Left lung (tissue), 10 donors: ENCODE results near the gene TMEM255B. TPM values are rescaled to one million over a fixed set of nuclear protein-coding genes. Genes with fewer than 3 reads are reported as not detected.

Source experiments
- ATAC-seq: fragments of 200-7000 bp; cut with Tn5 transposase; one replicate; pipeline ENCODE4 v1.9.1; 2020; ENCODE audit warnings: moderate library complexity
- DNase-seq, 4 donors: peaks; one replicate each; pipeline ENCODE4 v3.0.0-alpha.2; 2013 to 2020
- H3K27ac ChIP-seq, 2 donors: fragments of 200-600 bp; sonication (generic) in 1 of 2; one replicate each; pipeline versions ENCODE4 v1.5.0 to v1.8.0; 2020 to 2021
- H3K27me3 ChIP-seq, 2 donors: fragments of 200-600 bp; sonication (generic) in 1 of 2; one replicate each; pipeline versions ENCODE4 v1.5.0 to v1.8.0; 2020 to 2021
- H3K36me3 ChIP-seq, 2 donors: fragments of 200-600 bp; sonication (generic) in 1 of 2; one replicate each; pipeline versions ENCODE4 v1.5.0 to v1.8.0; 2020 to 2021
- H3K4me1 ChIP-seq, 2 donors: fragments of 200-600 bp; one replicate each; pipeline ENCODE4 v1.8.0; 2021
- H3K4me3 ChIP-seq, 2 donors: fragments of 200-600 bp; sonication (generic) in 1 of 2; one replicate each; pipeline versions ENCODE4 v1.5.0 to v1.8.0; 2020 to 2021; ENCODE audit warnings: mild to moderate bottlenecking in 1 of 2
- H3K9me3 ChIP-seq, 2 donors: fragments of 200-600 bp; sonication (generic) in 1 of 2; one replicate each; pipeline versions ENCODE4 v1.5.0 to v1.8.0; 2020 to 2021
- intact Hi-C, 2 donors: fragments of 100-400 bp; cut with DNase I; formaldehyde crosslinking; loops; one replicate each; pipeline versions ENCODE4 v1.11.2 to v1.14.2; 2022
- polyA plus RNA-seq, 6 donors: library from polyadenylated mRNA; unstranded; fragments of 120-200 nt; gene quantifications; one replicate each; pipeline ENCODE4 v1.2.1, GENCODE V29; 2013; ENCODE audit not compliant: insufficient read length in 6 of 6
- total RNA-seq, 2 donors: library from RNA; stranded (reverse); fragmentation: NEBNext Ultra II Directional; extraction: Animal tissue kit (Norgen Biotek cat#: 25700); gene quantifications; one replicate each; pipeline ENCODE4 v1.2.1, GENCODE V29; 2021
- TF ChIP-seq, protein P1 (sequence below), 2 donors: fragments of 200-600 bp; sonication (generic) in 1 of 2; IDR thresholded peaks; one replicate each; pipeline versions ENCODE4 v1.5.0 to v1.8.0; 2021; ENCODE audit warnings: antibody characterized with exemption in 2 of 2
- donor health status: DM: no; HTN: yes; CAD: no.
- donor health status: DM: no; HTN: no; CAD: no.

Gene TMEM255B
- total and polyA plus RNA-seq, 8 donors = 10.4 to 30.7 (median 15.7) TPM

DNA sequence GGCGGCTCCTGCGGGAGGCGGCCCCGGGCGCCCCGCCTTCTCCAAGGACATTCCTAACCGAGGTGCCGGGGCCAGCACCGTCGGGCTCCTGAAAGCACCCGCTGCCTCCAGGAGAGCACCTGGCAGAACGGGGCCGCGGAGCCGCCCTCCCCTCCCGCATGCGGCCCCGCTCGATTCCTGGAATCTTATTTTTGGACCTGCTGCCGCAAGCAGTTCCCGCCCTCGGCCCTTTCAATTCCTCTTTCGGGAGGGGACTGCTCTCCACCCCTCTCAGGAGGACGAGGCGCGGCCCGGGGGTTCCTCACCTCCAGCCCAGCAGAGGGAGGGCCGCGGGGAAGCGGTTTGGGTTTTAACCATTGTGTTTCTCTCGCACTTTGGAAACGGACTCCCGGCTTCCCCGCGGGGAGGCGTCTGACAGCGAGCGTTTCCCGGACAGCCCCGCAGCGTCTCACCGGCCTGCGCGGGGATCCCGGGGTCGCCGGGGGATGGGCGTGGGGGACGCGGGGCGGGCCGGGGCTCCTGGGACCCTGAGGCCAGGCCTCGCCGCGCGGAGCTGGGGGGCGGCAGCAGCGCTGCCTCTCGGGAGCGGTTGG is 104.0 kb downstream of the TMEM255B start:
- Histone ChIP-seq H3K36me3 (no peaks in the 10 kb centered on the region), H3K27ac (peak overlapping the region; percentile 74 to 80), H3K9me3 (no peaks in the 10 kb centered on the region), H3K4me3 (peak overlapping the region; percentile 71 to 81), H3K27me3 (peaks cover 0 to 54% of the 10 kb centered on the region in 2 donors), H3K4me1 (peaks cover 6 to 39% of the 10 kb centered on the region in 2 donors)
- TF ChIP-seq, protein P1, sequence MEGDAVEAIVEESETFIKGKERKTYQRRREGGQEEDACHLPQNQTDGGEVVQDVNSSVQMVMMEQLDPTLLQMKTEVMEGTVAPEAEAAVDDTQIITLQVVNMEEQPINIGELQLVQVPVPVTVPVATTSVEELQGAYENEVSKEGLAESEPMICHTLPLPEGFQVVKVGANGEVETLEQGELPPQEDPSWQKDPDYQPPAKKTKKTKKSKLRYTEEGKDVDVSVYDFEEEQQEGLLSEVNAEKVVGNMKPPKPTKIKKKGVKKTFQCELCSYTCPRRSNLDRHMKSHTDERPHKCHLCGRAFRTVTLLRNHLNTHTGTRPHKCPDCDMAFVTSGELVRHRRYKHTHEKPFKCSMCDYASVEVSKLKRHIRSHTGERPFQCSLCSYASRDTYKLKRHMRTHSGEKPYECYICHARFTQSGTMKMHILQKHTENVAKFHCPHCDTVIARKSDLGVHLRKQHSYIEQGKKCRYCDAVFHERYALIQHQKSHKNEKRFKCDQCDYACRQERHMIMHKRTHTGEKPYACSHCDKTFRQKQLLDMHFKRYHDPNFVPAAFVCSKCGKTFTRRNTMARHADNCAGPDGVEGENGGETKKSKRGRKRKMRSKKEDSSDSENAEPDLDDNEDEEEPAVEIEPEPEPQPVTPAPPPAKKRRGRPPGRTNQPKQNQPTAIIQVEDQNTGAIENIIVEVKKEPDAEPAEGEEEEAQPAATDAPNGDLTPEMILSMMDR (IDR thresholded peaks at IDR 0.05) = no peak
- ATAC-seq = peak; percentile 72
- intact Hi-C loops = no loop called here
- DNase-seq = peak in 2 of 4 donors; percentile 78 to 86

GRCh38 chr13:113863524-113864272 is 104.7 kb downstream of the TMEM255B start, which contains the start of gene GAS6:
GAS6 (minus strand) TSS chr13:113864076; CDS start chr13:113863920, 156 bp downstream.
- ATAC-seq (peak; percentile 49), DNase-seq (peak in 2 of 4 donors; percentile 32 to 88)
- H3K4me3 ChIP-seq = peak within 1 kb of the TSS; percentile 71 to 81
- no peaks in the 10 kb centered on the region for H3K36me3 ChIP-seq
- intact Hi-C loops = no loop called here
- TF ChIP-seq, protein P1 (IDR thresholded peaks at IDR 0.05) = no peak
- H3K27ac ChIP-seq = peak within 1 kb of the TSS; percentile 74 to 80
- peaks cover 6 to 39% of the 10 kb centered on the region in 2 donors for H3K4me1 ChIP-seq
- H3K9me3 ChIP-seq = no peaks in the 10 kb centered on the region
- H3K27me3 ChIP-seq = peaks cover 0 to 54% of the 10 kb centered on the region in 2 donors

GRCh38 chr13:113864273-113864890 is 105.4 kb downstream of the TMEM255B start:
- ATAC-seq = no peak
- Histone ChIP-seq H3K4me3 (peak overlapping the region; percentile 71 to 81), H3K27ac (no peak overlapping the region), H3K4me1 (peaks cover 6 to 39% of the 10 kb centered on the region in 2 donors), H3K9me3 (no peaks in the 10 kb centered on the region), H3K27me3 (peaks cover 0 to 54% of the 10 kb centered on the region in 2 donors), H3K36me3 (no peaks in the 10 kb centered on the region)
- DNase-seq = no peak
- intact Hi-C loops = no loop called here
- TF ChIP-seq, protein P1 (IDR thresholded peaks at IDR 0.05) = no peak

GRCh38 chr13:113865427-113865826 is 106.4 kb downstream of the TMEM255B start:
- H3K27me3 ChIP-seq = peaks cover 0 to 54% of the 10 kb centered on the region in 2 donors
- ATAC-seq = no peak
- no peaks in the 10 kb centered on the region for H3K9me3 ChIP-seq

More at GRCh38 chr13:113865427-113865826, 106.4 kb downstream of the TMEM255B start:
- H3K36me3 ChIP-seq = no peaks in the 10 kb centered on the region
- intact Hi-C loops = no loop called here
- no peak for DNase-seq
- TF ChIP-seq, protein P1 (IDR thresholded peaks at IDR 0.05) = no peak
- H3K4me1 ChIP-seq = peaks cover 6 to 39% of the 10 kb centered on the region in 2 donors
- no peak overlapping the region for H3K4me3 ChIP-seq
- H3K27ac ChIP-seq = no peak overlapping the region

Other genes starting within 250 kb of the TMEM255B start
- gene TFDP1, start 174.5 kb upstream of the TMEM255B start, total RNA-seq = 10 to 100 TPM; 48.8 to 61.9 TPM
- 10 to 100 TPM; 78.7 to 99.5 (median 84.2) TPM for gene TFDP1, start 174.5 kb upstream of the TMEM255B start, polyA plus RNA-seq
- not detected for gene ATP4B, start 101.0 kb upstream of the TMEM255B start, total RNA-seq
- under 1 TPM in 3 of 6 donors, not detected in 3; 0.28 to 0.58 (median 0.41) TPM for gene ATP4B, start 101.0 kb upstream of the TMEM255B start, polyA plus RNA-seq
- under 1 TPM in 1 of 2 donors, not detected in 1; 0.21 TPM for gene GRK1, start 92.0 kb upstream of the TMEM255B start, total RNA-seq
- gene GRK1, start 92.0 kb upstream of the TMEM255B start, polyA plus RNA-seq = 1 to 10 TPM in 5 of 6 donors, under 1 TPM in 1; 0.79 to 3.1 (median 1.5) TPM
- 100 to 1,000 TPM in 1 of 2 donors, 10 to 100 TPM in 1; 79.9 to 169 TPM for gene GAS6, start 104.8 kb downstream of the TMEM255B start, total RNA-seq
- gene GAS6, start 104.8 kb downstream of the TMEM255B start, polyA plus RNA-seq = 10 to 100 TPM; 24.8 to 40.9 (median 29.2) TPM
- 1 to 10 TPM; 7.1 to 7.5 TPM for gene C13orf46, start 214.8 kb downstream of the TMEM255B start, total RNA-seq
- gene C13orf46, start 214.8 kb downstream of the TMEM255B start, polyA plus RNA-seq = under 1 TPM; 0.10 to 0.50 (median 0.28) TPM